Neural cell (in vitro differentiated cells): ENCODE data around the gene RIPOR2. TPM values are rescaled to one million over a fixed set of nuclear protein-coding genes. Genes with fewer than 3 reads are reported as not detected.
A peak's percentile ranks its signal among the peaks of the same experiment; 100 is the strongest.

Experiments
- H2AFZ ChIP-seq: fragments of 200-600, 300-800 bp; sonication (generic), shearing (Covaris generic); 2 replicates; pipeline ENCODE4 v1.6.0; 2014; ENCODE audit warnings: low read depth, mild to moderate bottlenecking, antibody characterized with exemption, low read length, moderate library complexity
- H3F3A ChIP-seq: fragments of 200-600 bp; shearing (Covaris generic); 2 replicates; pipeline ENCODE4 v1.6.1; 2016; ENCODE audit warnings: mild to moderate bottlenecking, moderate library complexity, mixed read lengths, antibody characterized with exemption, low read length; ENCODE audit not compliant: insufficient read depth, poor library complexity, severe bottlenecking
- H3K27ac ChIP-seq: fragments of 200-600, 300-800 bp; sonication (generic), shearing (Covaris generic); 2 replicates; pipeline ENCODE4 v1.5.1; 2014; ENCODE audit warnings: mild to moderate bottlenecking, low read length, moderate library complexity
- H3K27me3 ChIP-seq: fragments of 300-800, 200-600 bp; sonication (generic), shearing (Covaris generic); 2 replicates; pipeline ENCODE4 v1.6.0; 2014; ENCODE audit warnings: mild to moderate bottlenecking, low read depth, low read length, moderate library complexity; ENCODE audit not compliant: insufficient read depth
- H3K36me3 ChIP-seq: fragments of 300-800, 200-600 bp; sonication (generic), shearing (Covaris generic); 2 replicates; pipeline ENCODE4 v1.5.1; 2014; ENCODE audit warnings: mild to moderate bottlenecking, antibody characterized with exemption, low read length, moderate library complexity; ENCODE audit not compliant: insufficient read depth
- H3K4me2 ChIP-seq: fragments of 300-800, 200-600 bp; sonication (generic), shearing (Covaris generic); 2 replicates; pipeline ENCODE4 v1.6.0; 2014; ENCODE audit warnings: mild to moderate bottlenecking, low read length
- H3K4me3 ChIP-seq: fragments of 300-800, 200-600 bp; sonication (generic), shearing (Covaris generic); 2 replicates; pipeline ENCODE4 v1.5.1; 2014; ENCODE audit warnings: mild to moderate bottlenecking, low read length, moderate library complexity
- H3K79me2 ChIP-seq: fragments of 200-600 bp; shearing (Covaris generic); replicated peaks from 2 replicates; pipeline ENCODE4 v1.6.0; 2014; ENCODE audit warnings: mild to moderate bottlenecking, low read length, moderate library complexity; ENCODE audit not compliant: insufficient read depth
- H3K9ac ChIP-seq: fragments of 300-800, 200-600 bp; sonication (generic), shearing (Covaris generic); 2 replicates; pipeline ENCODE4 v1.6.1; 2016; ENCODE audit warnings: mild to moderate bottlenecking, low read length, mixed read lengths
- H3K9me2 ChIP-seq: fragments of 200-600 bp; shearing (Covaris generic); 2 replicates; pipeline ENCODE4 v1.6.1; 2016; ENCODE audit warnings: mild to moderate bottlenecking, low read length, mixed read lengths; ENCODE audit not compliant: insufficient read depth
- H3K9me3 ChIP-seq: fragments of 200-600, 300-800 bp; sonication (generic), shearing (Covaris generic); 2 replicates; pipeline ENCODE4 v1.6.1; 2016; ENCODE audit warnings: mild to moderate bottlenecking, mixed run types, low read length, moderate library complexity, mixed read lengths
- H4K20me1 ChIP-seq: fragments of 200-600 bp; shearing (Covaris generic); 2 replicates; pipeline ENCODE4 v1.6.1; 2016; ENCODE audit warnings: mild to moderate bottlenecking, mixed run types; ENCODE audit not compliant: insufficient read depth
- EP300 ChIP-seq: fragments of 450-650 bp; conservative IDR thresholded peaks from 2 replicates; pipeline ENCODE4 v1.6.1; 2014; ENCODE audit warnings: antibody characterized with exemption, mild to moderate bottlenecking, moderate library complexity; ENCODE audit not compliant: poor library complexity, severe bottlenecking
- EZH2 ChIP-seq: fragments of 200-600, 300-800 bp; shearing (Covaris generic), sonication (generic); IDR thresholded peaks from 2 replicates; pipeline ENCODE4 v1.6.1; 2014; ENCODE audit warnings: antibody characterized with exemption, low read length, borderline replicate concordance, mild to moderate bottlenecking; ENCODE audit not compliant: insufficient read depth, poor library complexity, severe bottlenecking
- MXI1 ChIP-seq: fragments of 450-650 bp; conservative IDR thresholded peaks from 2 replicates; pipeline ENCODE4 v1.6.1; 2014; ENCODE audit warnings: antibody characterized with exemption, mild to moderate bottlenecking; ENCODE audit not compliant: poor library complexity, severe bottlenecking
- POLR2AphosphoS5 ChIP-seq: IDR thresholded peaks from 2 replicates; pipeline ENCODE4 v1.6.1; 2012
- RAD21 ChIP-seq: fragments of 450-650 bp; conservative IDR thresholded peaks from 2 replicates; pipeline ENCODE4 v1.6.1; 2014; ENCODE audit warnings: antibody characterized with exemption, mild to moderate bottlenecking, moderate library complexity
- REST ChIP-seq: IDR thresholded peaks from 2 replicates; pipeline ENCODE4 v1.6.1; 2012; ENCODE audit warnings: borderline replicate concordance
- SMC3 ChIP-seq: fragments of 450-650 bp; conservative IDR thresholded peaks from 2 replicates; pipeline ENCODE4 v1.6.1; 2014; ENCODE audit warnings: antibody characterized with exemption, mild to moderate bottlenecking, moderate library complexity; ENCODE audit not compliant: poor library complexity
- TAF1 ChIP-seq: IDR thresholded peaks from 2 replicates; pipeline ENCODE4 v1.6.1; 2012; ENCODE audit warnings: low read depth
- polyA plus RNA-seq: library from polyadenylated mRNA; depleted of rRNA; stranded (reverse); fragments of >200 nt; gene quantifications from 2 replicates; pipeline ENCODE4 v1.2.3, GENCODE V29; 2014
- TF ChIP-seq, protein P1 (sequence below): fragments of 450-650 bp; IDR thresholded peaks from 2 replicates; pipeline ENCODE4 v1.5.1; 2014; ENCODE audit warnings: antibody characterized with exemption, mild to moderate bottlenecking, moderate library complexity; ENCODE audit not compliant: poor library complexity, severe bottlenecking

The RIPOR2 gene
- polyA plus RNA-seq, 1 donor from 2014 or later: 83.8 TPM

- Histone ChIP-seq H3K27me3 (no peaks in the 10 kb centered on the region), H3K27ac (no peak overlapping the region), H4K20me1 (no peaks in the 10 kb centered on the region), H3K4me2 (no peak overlapping the region), H3K9me3 (peaks cover 6% of the 10 kb centered on the region), H3K9ac (no peak overlapping the region), H3F3A (no peaks in the 10 kb centered on the region), H2AFZ (no peak overlapping the region), H3K36me3 (peaks cover 5% of the 10 kb centered on the region), H3K79me2 (peaks cover 55% of the 10 kb centered on the region), H3K9me2 (no peaks in the 10 kb centered on the region), H3K4me3 (no peak overlapping the region)
- TF ChIP-seq POLR2AphosphoS5 (no peak), RAD21 (no peak), SMC3 (no peak), TAF1 (no peak), EP300 (no peak), EZH2 (no peak), REST (no peak), MXI1 (no peak)
- TF ChIP-seq, protein P1, sequence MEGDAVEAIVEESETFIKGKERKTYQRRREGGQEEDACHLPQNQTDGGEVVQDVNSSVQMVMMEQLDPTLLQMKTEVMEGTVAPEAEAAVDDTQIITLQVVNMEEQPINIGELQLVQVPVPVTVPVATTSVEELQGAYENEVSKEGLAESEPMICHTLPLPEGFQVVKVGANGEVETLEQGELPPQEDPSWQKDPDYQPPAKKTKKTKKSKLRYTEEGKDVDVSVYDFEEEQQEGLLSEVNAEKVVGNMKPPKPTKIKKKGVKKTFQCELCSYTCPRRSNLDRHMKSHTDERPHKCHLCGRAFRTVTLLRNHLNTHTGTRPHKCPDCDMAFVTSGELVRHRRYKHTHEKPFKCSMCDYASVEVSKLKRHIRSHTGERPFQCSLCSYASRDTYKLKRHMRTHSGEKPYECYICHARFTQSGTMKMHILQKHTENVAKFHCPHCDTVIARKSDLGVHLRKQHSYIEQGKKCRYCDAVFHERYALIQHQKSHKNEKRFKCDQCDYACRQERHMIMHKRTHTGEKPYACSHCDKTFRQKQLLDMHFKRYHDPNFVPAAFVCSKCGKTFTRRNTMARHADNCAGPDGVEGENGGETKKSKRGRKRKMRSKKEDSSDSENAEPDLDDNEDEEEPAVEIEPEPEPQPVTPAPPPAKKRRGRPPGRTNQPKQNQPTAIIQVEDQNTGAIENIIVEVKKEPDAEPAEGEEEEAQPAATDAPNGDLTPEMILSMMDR: no peak
Measured at GRCh38 chr6:24900917-24901697, 34.7 kb downstream of the RIPOR2 start.

DNA sequence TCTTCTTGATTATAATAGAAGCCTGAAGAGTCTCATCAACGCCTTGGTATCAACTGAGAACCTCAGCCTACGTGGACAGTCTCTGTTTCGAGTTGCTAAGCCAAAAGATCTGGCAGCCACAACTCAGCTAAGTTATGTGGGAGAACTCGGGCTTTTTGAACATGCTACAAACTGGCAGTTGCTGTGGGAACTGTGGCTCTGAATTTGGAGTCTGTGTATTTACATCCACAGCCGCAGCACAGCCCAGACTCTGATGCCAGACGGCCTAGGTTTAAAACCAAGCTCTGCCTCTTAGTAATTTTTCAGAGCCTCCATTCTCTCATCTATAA, 35.8 kb downstream of the RIPOR2 start:
- TF ChIP-seq MXI1 (no peak), EP300 (no peak), POLR2AphosphoS5 (no peak), EZH2 (no peak), TAF1 (no peak), REST (no peak), SMC3 (no peak), RAD21 (no peak)
- TF ChIP-seq, protein P1: no peak
- Histone ChIP-seq H2AFZ (no peak overlapping the region), H3K79me2 (peaks cover 47% of the 10 kb centered on the region), H3K9me2 (no peaks in the 10 kb centered on the region), H3K4me2 (no peak overlapping the region), H3K9ac (no peak overlapping the region), H3K36me3 (peaks cover 5% of the 10 kb centered on the region), H3K4me3 (no peak overlapping the region), H3K27me3 (no peaks in the 10 kb centered on the region), H3K9me3 (peaks cover 6% of the 10 kb centered on the region), H3F3A (no peaks in the 10 kb centered on the region), H4K20me1 (no peaks in the 10 kb centered on the region), H3K27ac (peak overlapping the region; percentile 27)
